GM10266 (cell line): Measurements from ENCODE around the gene POLR3H.
"Not testable (repeated sequence)": the region's sequence is repeated elsewhere in the genome, so short reads cannot be mapped to it uniquely, and the experiment has no call there.

Source experiments
- DNase-seq: peaks from one replicate; pipeline ENCODE4 v3.0.0; 2012; ENCODE audit errors: extremely low spot score
- CTCF ChIP-seq: IDR thresholded peaks from 2 replicates; pipeline ENCODE4 v1.5.1; 2012; ENCODE audit warnings: mild to moderate bottlenecking, low read depth; ENCODE audit not compliant: control insufficient read depth, insufficient read depth; ENCODE audit errors: missing control alignments

The POLR3H gene

GRCh38 chr22:41564563-41564962 lies 20.3 kb upstream of the POLR3H start:
- no peak for DNase-seq
- TF ChIP-seq CTCF: no peak

GRCh38 chr22:41563051-41563711 lies 18.9 kb upstream of the POLR3H start:
- no peak for TF ChIP-seq CTCF
- no peak for DNase-seq

GRCh38 chr22:41562461-41562860 lies 18.2 kb upstream of the POLR3H start:
- TF ChIP-seq CTCF: no peak
- no peak for DNase-seq

- no peak for TF ChIP-seq CTCF
- no peak for DNase-seq
Observed at GRCh38 chr22:41561788-41562187, 17.5 kb upstream of the POLR3H start.

GRCh38 chr22:41561335-41561734 lies 17.1 kb upstream of the POLR3H start:
- DNase-seq: no peak
- TF ChIP-seq CTCF: no peak

- no peak for TF ChIP-seq CTCF
- DNase-seq: no peak
Observed at GRCh38 chr22:41560095-41560471, 15.8 kb upstream of the POLR3H start.

- not testable (repeated sequence) for DNase-seq
Observed at GRCh38 chr22:41558241-41558630, 14.0 kb upstream of the POLR3H start.
